Endothelial cell of umbilical vein (primary cell): ENCODE results near the gene PHLPP1. TPM values are rescaled to one million over a fixed set of nuclear protein-coding genes. Genes with fewer than 3 reads are reported as not detected.

Experiments used
- BruUV-seq: library from RNA; stranded (reverse); fragments of 400-500 nt; replicated peaks from 2 replicates; lab custom pipeline; 2021; lab: Mats Ljungman, UMichigan
- CTCF ChIA-PET: fragments of 300-600, 350-600 bp; sonication (Branson Sonifier 250); formaldehyde crosslinking; loops from one replicate; lab custom pipeline; 2021; ENCODE audit warnings: antibody characterized with exemption, inconsistent platforms; lab: Charles Lee
- POLR2A ChIA-PET: fragments of 300-600, 350-600 bp; sonication (Branson Sonifier 250); formaldehyde crosslinking; loops from one replicate; lab custom pipeline; 2021; ENCODE audit warnings: antibody characterized with exemption, inconsistent platforms; lab: Charles Lee
- DNase-seq: peaks from one replicate; pipeline ENCODE4 v3.0.0-alpha.2; 2011; ENCODE audit warnings: low read depth, low spot score
- FAIRE-seq: peaks from 2 replicates; lab custom pipeline; 2011; peaks lifted over from hg19 to GRCh38; lab: Jason Lieb, UNC
- H2AFZ ChIP-seq: 2 replicates; pipeline ENCODE4 v1.6.0; 2012; ENCODE audit warnings: low read depth, low read length, control low read depth, inconsistent platforms
- H3K27ac ChIP-seq: 2 replicates; pipeline ENCODE4 v1.5.1; 2011; ENCODE audit warnings: low read depth, mild to moderate bottlenecking, control low read depth, low read length, moderate library complexity; ENCODE audit not compliant: insufficient read depth
- H3K27me3 ChIP-seq, 2 experiments: 2 replicates each; pipeline versions ENCODE4 v1.6.0 to v1.6.1; 2011; ENCODE audit warnings: low read length in 2 of 2, mixed read lengths in 1 of 2; ENCODE audit not compliant: control insufficient read depth in 2 of 2, insufficient read depth in 2 of 2
- H3K36me3 ChIP-seq, 2 experiments: 2 replicates in 1 of 2; 3 replicates in 1 of 2; pipeline ENCODE4 v1.5.1; 2011; ENCODE audit warnings: low read length in 2 of 2, mild to moderate bottlenecking in 1 of 2, moderate library complexity in 1 of 2; ENCODE audit not compliant: control insufficient read depth in 2 of 2, insufficient read depth in 2 of 2; ENCODE audit errors: extremely low read depth in 1 of 2
- H3K4me1 ChIP-seq: 3 replicates; pipeline ENCODE4 v1.5.1; 2011; ENCODE audit warnings: mild to moderate bottlenecking, low read length; ENCODE audit not compliant: control insufficient read depth, insufficient read depth; ENCODE audit errors: extremely low read depth
- H3K4me2 ChIP-seq: 2 replicates; pipeline ENCODE4 v1.6.1; 2011; ENCODE audit warnings: low read length, control low read depth, mixed read lengths; ENCODE audit not compliant: insufficient read depth
- H3K4me3 ChIP-seq, 3 experiments: fragments of 200-600 bp in 1 of 3; sonication (generic), shearing (Covaris generic) in 1 of 3; replicated peaks in 1 of 3; 2 replicates each; pipeline ENCODE4 v1.5.1; 2011 to 2016; ENCODE audit warnings: control low read depth in 3 of 3, low read length in 3 of 3, mild to moderate bottlenecking in 2 of 3, inconsistent platforms in 1 of 3, low read depth in 1 of 3, moderate library complexity in 1 of 3; ENCODE audit not compliant: insufficient read depth in 1 of 3
- H3K79me2 ChIP-seq: 2 replicates; pipeline ENCODE4 v1.6.0; 2012; ENCODE audit warnings: low read length, inconsistent platforms; ENCODE audit not compliant: control insufficient read depth, insufficient read depth
- H3K9ac ChIP-seq: replicated peaks from 2 replicates; pipeline ENCODE3; 2011; ENCODE audit warnings: low read length, control low read depth; ENCODE audit not compliant: insufficient read depth; ENCODE audit errors: extremely low read depth
- H3K9me1 ChIP-seq: replicated peaks from 3 replicates; pipeline ENCODE4 v1.6.0; 2011; ENCODE audit warnings: mild to moderate bottlenecking, low read length; ENCODE audit not compliant: control insufficient read depth, insufficient read depth; ENCODE audit errors: extremely low read depth
- H3K9me3 ChIP-seq: replicated peaks from 2 replicates; pipeline ENCODE4 v1.5.1; 2012; ENCODE audit warnings: low read length, inconsistent platforms; ENCODE audit not compliant: control insufficient read depth, insufficient read depth
- H4K20me1 ChIP-seq: replicated peaks from 2 replicates; pipeline ENCODE3; 2011; ENCODE audit warnings: mild to moderate bottlenecking, low read length; ENCODE audit not compliant: control insufficient read depth, insufficient read depth; ENCODE audit errors: extremely low read depth
- EZH2 ChIP-seq: IDR thresholded peaks from 2 replicates; pipeline ENCODE4 v1.6.1; 2012; ENCODE audit warnings: borderline replicate concordance, low read depth, mild to moderate bottlenecking, moderate library complexity, low read length, inconsistent platforms; ENCODE audit not compliant: severe bottlenecking
- FOS ChIP-seq: IDR thresholded peaks from 2 replicates; pipeline ENCODE4 v1.6.1; 2011; ENCODE audit warnings: mild to moderate bottlenecking, low read length, moderate library complexity, borderline replicate concordance; ENCODE audit not compliant: insufficient read depth
- GATA2 ChIP-seq: IDR thresholded peaks from 2 replicates; pipeline ENCODE4 v1.7.0; 2011; ENCODE audit warnings: low read depth, mild to moderate bottlenecking, moderate library complexity, mixed read lengths, low read length; ENCODE audit not compliant: insufficient read length, insufficient read depth
- JUN ChIP-seq: IDR thresholded peaks from 2 replicates; pipeline ENCODE4 v1.6.1; 2011; ENCODE audit warnings: borderline replicate concordance, low read depth; ENCODE audit not compliant: insufficient read length, insufficient read depth
- MYC ChIP-seq: IDR thresholded peaks from one replicate; pipeline ENCODE4 v1.6.1; 2011; ENCODE audit warnings: mild to moderate bottlenecking, low read depth, low read length
- POLR2A ChIP-seq: IDR thresholded peaks from 2 replicates; pipeline ENCODE4 v1.6.1; 2012; ENCODE audit warnings: low read depth, mild to moderate bottlenecking, control low read depth, low read length
- POLR2AphosphoS5 ChIP-seq: IDR thresholded peaks from 2 replicates; pipeline ENCODE4 v1.6.1; 2012; ENCODE audit warnings: low read depth, mild to moderate bottlenecking, control low read depth, low read length, moderate library complexity; ENCODE audit not compliant: insufficient read depth
- dilution Hi-C: fragments of 300-500 bp; cut with MboI; formaldehyde crosslinking; loops from one replicate; pipeline ENCODE4 v1.15.0; 2019; ENCODE audit warnings: low sequenced_read_pairs; ENCODE audit not compliant: extremely low pct_ligation_motif_present
- intact Hi-C: fragments of 100-400 bp; cut with micrococcal nuclease; formaldehyde crosslinking; loops from one replicate; pipeline ENCODE4 v1.10.0; 2022
- polyA plus RNA-seq, 4 experiments: library from polyadenylated mRNA; depleted of rRNA in 3 of 4; stranded (reverse) in 3 of 4; unstranded in 1 of 4; fragments of >200 nt; gene quantifications; 2 replicates each; pipeline versions ENCODE4 v1.2.1 to v1.2.3, GENCODE V29; 2011 to 2012; ENCODE audit warnings: missing spikeins in 1 of 4
- total RNA-seq: library from RNA; stranded (reverse); gene quantifications from 2 replicates; pipeline ENCODE4 v1.2.3, GENCODE V29; 2021
- TF ChIP-seq, protein P1 (sequence below): IDR thresholded peaks from 2 replicates; pipeline ENCODE4 v1.6.1; 2011; ENCODE audit not compliant: insufficient read depth, insufficient read length
- TF ChIP-seq, protein P2 (sequence below), 2 donors: IDR thresholded peaks; 1 replicate in 1 of 2; 2 replicates in 1 of 2; pipeline ENCODE4 v1.5.1; 2011; ENCODE audit warnings: low read length in 2 of 2, mild to moderate bottlenecking in 2 of 2, moderate library complexity in 2 of 2, control low read depth in 1 of 2, inconsistent platforms in 1 of 2, low read depth in 1 of 2; ENCODE audit not compliant: insufficient read depth in 1 of 2; ENCODE audit errors: extremely low read depth in 1 of 2

PHLPP1 gene
- total and polyA plus RNA-seq, 2 donors (not counting 3 experiments of a cell fraction or from before 2014, with no cell fraction given), result 4.0 to 10.8 TPM

DNA sequence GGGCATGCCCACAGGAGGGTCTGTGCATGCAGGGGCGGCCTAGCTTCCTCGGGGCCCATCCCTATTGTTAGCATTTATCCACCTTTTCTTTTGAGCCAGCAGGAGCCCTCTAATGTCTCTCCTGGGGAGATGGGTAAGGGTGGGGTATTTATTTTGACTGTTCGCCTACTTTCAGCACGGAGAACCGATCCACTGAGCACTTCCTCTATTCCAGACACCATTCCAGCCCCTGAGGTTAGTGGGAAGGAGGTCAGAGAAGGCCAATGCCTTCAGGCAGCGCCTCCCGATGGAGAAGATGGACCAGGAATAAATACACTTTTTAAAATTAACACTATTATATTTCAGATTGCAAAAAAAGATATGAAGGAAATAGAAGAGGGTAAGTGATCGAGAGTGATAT, 276.0 kb downstream of the PHLPP1 start:
- peaks cover 4% of the 10 kb centered on the region in 2 experiments for H3K27me3 ChIP-seq
- H3K36me3 ChIP-seq, result no peaks in the 10 kb centered on the region
- TF ChIP-seq FOS (no peak), GATA2 (no peak), POLR2A (no peak), EZH2 (no peak), POLR2AphosphoS5 (no peak), JUN (no peak)
- TF ChIP-seq, protein P1, sequence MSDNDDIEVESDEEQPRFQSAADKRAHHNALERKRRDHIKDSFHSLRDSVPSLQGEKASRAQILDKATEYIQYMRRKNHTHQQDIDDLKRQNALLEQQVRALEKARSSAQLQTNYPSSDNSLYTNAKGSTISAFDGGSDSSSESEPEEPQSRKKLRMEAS, result no peak
- no peak overlapping the region for H3K4me3 ChIP-seq
- H3K9me3 ChIP-seq, result no peaks in the 10 kb centered on the region
- no TSS peak for BruUV-seq
- ChIA-PET CTCF (no interaction called here), POLR2A (no interaction called here)
- FAIRE-seq (no peak), DNase-seq (no peak)
- H4K20me1 ChIP-seq, result no peaks in the 10 kb centered on the region
- no peaks in the 10 kb centered on the region for H3K79me2 ChIP-seq
- no peak overlapping the region for H2AFZ ChIP-seq
- no peaks in the 10 kb centered on the region for H3K9me1 ChIP-seq
- dilution Hi-C loops (no loop called here), intact Hi-C loops (no loop called here)
- no peak overlapping the region for H3K9ac ChIP-seq
- H3K4me1 ChIP-seq, result no peaks in the 10 kb centered on the region
- H3K27ac ChIP-seq, result no peak overlapping the region
- no peak overlapping the region for H3K4me2 ChIP-seq

DNA sequence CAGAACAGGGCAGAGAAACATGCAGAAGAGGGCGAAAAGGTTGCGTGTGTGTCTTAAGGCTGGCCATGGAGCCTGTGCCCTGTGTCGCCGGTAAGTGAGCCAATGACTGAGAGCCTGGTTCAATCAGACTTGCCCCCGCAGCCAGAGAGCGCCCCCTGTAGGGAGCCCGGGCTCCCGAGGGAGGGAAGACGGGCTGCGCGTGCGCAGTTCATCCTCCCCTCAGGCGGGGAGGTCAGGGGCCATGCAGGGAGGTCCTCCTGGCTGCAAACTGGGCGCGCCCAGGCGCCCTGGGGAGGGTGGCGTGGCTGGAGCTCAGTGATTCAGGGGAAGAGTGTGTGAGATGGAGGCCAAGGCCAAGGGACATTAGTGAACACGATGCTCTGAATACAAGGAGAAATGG, 276.6 kb downstream of the PHLPP1 start:
- Histone ChIP-seq H3K79me2 (no peaks in the 10 kb centered on the region), H4K20me1 (no peaks in the 10 kb centered on the region), H3K27ac (no peak overlapping the region), H3K4me1 (no peaks in the 10 kb centered on the region), H3K27me3 (peaks cover 4% of the 10 kb centered on the region in 2 experiments), H3K4me3 (no peak overlapping the region), H3K4me2 (no peak overlapping the region), H2AFZ (no peak overlapping the region), H3K9me1 (no peaks in the 10 kb centered on the region), H3K9me3 (no peaks in the 10 kb centered on the region), H3K9ac (no peak overlapping the region), H3K36me3 (no peaks in the 10 kb centered on the region)
- BruUV-seq, result no TSS peak
- DNase-seq, result no peak
- CTCF ChIA-PET, result interaction anchor here (1.2 kb wide), 1 partner anchor 9 kb away, joined by 3 read pairs; no protein-coding TSS in a partner anchor
- dilution Hi-C loops (no loop called here), intact Hi-C loops (no loop called here)
- FAIRE-seq, result no peak
- POLR2A ChIA-PET, result no interaction called here
- TF ChIP-seq, protein P2, sequence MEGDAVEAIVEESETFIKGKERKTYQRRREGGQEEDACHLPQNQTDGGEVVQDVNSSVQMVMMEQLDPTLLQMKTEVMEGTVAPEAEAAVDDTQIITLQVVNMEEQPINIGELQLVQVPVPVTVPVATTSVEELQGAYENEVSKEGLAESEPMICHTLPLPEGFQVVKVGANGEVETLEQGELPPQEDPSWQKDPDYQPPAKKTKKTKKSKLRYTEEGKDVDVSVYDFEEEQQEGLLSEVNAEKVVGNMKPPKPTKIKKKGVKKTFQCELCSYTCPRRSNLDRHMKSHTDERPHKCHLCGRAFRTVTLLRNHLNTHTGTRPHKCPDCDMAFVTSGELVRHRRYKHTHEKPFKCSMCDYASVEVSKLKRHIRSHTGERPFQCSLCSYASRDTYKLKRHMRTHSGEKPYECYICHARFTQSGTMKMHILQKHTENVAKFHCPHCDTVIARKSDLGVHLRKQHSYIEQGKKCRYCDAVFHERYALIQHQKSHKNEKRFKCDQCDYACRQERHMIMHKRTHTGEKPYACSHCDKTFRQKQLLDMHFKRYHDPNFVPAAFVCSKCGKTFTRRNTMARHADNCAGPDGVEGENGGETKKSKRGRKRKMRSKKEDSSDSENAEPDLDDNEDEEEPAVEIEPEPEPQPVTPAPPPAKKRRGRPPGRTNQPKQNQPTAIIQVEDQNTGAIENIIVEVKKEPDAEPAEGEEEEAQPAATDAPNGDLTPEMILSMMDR (IDR thresholded peaks at IDR 0.05; ENCODE audit: extremely low read depth in 1 of 2, insufficient read depth in 1 of 2, low read depth in 1 of 2, low read length in 2 of 2), result no peak
- TF ChIP-seq EZH2, result no peak
- TF ChIP-seq, protein P1, result no peak
- TF ChIP-seq JUN, result no peak
- TF ChIP-seq POLR2AphosphoS5, result no peak
- TF ChIP-seq FOS, result no peak
- TF ChIP-seq POLR2A, result no peak
- TF ChIP-seq MYC, result no peak
- TF ChIP-seq GATA2, result no peak
